Mononuclear cell (primary cell): Measurements from ENCODE around the gene CDC42BPG. TPM values are rescaled to one million over a fixed set of nuclear protein-coding genes. Genes with fewer than 3 reads are reported as not detected.

ENCODE experiments used
- H3K27me3 ChIP-seq: 2 replicates; pipeline ENCODE4 v1.6.0; 2011; ENCODE audit warnings: low read length, control low read depth; ENCODE audit not compliant: insufficient read depth
- H3K4me1 ChIP-seq: 2 replicates; pipeline ENCODE4 v1.5.1; 2011; ENCODE audit warnings: mild to moderate bottlenecking, low read length, control low read depth; ENCODE audit not compliant: insufficient read depth
- H3K4me3 ChIP-seq: 2 replicates; pipeline ENCODE4 v1.5.1; 2011; ENCODE audit warnings: mild to moderate bottlenecking, low read length, moderate library complexity
- H3K9me3 ChIP-seq: 2 replicates; pipeline ENCODE4 v1.5.1; 2011; ENCODE audit warnings: low read depth, mild to moderate bottlenecking, control low read depth, low read length
- total RNA-seq: library from RNA; depleted of rRNA; stranded (reverse); fragments of >200 nt; gene quantifications from one replicate; pipeline ENCODE4 v1.2.3, GENCODE V29; 2012

CDC42BPG gene
- total RNA-seq, 1 donor, result 1.7 TPM

GRCh38 chr11:64792482-64792881, 52.0 kb downstream of the CDC42BPG start:
- Histone ChIP-seq H3K9me3 (no peaks in the 10 kb centered on the region), H3K4me3 (no peak overlapping the region), H3K27me3 (no peaks in the 10 kb centered on the region), H3K4me1 (peaks cover 4% of the 10 kb centered on the region)

DNA sequence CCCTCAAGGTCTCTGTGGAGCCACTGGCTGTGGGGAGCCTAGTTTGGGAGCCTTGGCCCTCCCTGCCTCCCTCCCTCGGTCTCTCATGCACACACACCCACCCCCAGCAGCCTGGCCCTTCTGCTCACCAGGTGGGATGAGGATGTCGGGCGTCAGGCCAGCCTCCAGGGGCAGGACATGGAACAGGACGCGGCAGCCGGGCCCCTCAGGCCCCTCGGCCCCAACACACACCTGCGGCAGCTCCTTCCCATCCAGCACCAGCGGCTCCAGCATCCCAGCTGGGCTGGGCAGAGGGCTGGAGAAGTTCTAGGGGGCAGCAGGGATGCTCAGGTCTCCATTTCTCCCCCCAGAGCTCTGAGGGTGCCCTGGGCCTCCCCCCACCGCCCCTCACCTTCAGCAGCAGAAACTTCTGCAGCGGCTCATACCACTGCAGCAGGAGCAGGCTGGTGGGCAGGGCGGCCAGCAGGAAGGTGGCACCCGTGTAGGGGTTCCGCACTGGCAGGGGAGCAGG, 52.6 kb downstream of the CDC42BPG start:
- H3K27me3 ChIP-seq, result no peaks in the 10 kb centered on the region
- H3K4me1 ChIP-seq, result peaks cover 4% of the 10 kb centered on the region
- H3K9me3 ChIP-seq, result no peaks in the 10 kb centered on the region
- no peak overlapping the region for H3K4me3 ChIP-seq

DNA sequence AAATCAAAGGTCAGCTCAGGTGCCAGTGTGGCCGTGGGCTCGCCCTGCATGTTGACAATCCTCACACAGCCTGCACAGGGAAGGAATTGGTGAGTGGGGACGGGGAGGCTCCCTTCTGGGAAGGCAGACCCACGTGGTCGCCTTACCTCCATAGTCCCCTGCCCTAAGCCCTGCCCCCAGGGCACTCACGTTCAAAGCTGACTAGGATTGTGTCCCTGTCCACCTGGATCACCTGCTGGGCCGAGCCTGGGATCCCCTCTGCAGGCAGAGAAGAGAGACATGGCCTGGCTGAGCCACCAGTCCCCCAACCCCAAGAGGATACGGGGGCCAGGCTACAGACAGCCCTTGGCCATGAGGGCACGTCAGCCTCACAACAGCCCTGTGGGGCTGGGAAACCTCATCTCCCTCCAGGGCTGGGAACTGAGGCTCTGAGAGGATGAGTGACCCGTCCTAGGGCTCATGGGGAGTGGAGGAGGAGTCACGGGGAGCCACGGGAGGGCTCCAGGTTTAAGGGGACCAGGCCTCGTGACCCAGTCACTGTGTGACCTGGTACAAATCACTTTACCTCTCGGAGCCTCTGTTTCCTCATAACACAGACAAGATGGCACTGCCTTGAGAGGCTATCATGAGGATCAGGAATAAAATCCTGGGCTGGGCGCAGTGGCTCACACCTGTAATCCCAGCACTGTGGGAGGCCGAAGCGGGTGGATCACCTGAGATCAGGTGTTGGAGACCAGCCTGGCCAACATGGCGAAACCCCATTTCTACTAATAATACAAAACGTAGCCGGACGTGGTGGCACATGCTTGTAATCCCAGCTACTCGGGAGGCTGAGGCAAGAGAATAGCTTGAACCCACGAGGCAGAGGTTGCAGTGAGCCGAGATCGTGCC, 54.0 kb downstream of the CDC42BPG start:
- no peak overlapping the region for H3K4me3 ChIP-seq
- no peaks in the 10 kb centered on the region for H3K27me3 ChIP-seq
- H3K9me3 ChIP-seq, result no peaks in the 10 kb centered on the region
- H3K4me1 ChIP-seq, result peaks cover 4% of the 10 kb centered on the region

DNA sequence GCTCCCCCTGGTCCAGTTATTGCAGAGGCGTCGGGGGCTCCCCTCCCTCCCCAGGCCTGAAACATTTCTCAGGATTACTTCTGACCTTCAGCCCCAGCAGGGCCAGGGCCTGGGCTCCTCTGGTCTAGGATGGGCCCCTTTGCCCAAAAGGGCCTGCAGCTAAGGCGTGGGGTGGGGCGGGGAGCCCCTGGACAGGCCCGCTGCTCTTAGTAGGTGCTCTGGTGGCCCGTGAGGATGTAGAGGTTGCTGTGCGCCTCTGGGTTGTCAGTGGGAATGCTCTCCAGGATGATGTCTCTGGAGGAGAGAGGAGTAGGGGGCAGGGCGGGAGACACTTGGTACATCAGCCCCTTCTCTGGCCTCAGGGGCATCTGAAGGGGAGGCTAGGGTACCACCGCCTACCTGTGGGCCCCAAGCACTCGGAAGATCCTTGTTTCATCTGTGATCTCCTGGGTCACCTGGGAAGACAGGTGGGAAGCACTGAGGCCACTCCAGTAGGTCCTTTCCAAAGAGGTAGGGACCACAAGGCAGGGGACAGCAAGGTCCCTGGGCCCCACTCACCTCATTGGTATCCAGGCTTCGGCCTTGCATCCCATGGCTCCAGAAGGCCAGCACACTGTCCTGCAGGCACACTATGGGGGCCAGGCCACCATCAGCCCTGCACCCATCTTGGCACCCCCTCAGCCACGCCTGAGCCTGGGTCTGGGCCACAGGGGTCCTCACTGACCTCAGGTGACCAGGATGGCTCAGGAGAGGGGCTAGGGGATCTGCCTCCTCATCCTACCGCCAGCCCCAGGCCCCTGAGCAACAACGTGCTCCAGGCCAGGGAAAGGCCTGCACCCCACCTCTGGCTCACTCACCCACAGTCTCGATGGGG, 54.9 kb downstream of the CDC42BPG start:
- Histone ChIP-seq H3K4me3 (no peak overlapping the region), H3K27me3 (no peaks in the 10 kb centered on the region), H3K9me3 (no peaks in the 10 kb centered on the region), H3K4me1 (peaks cover 4% of the 10 kb centered on the region)

DNA sequence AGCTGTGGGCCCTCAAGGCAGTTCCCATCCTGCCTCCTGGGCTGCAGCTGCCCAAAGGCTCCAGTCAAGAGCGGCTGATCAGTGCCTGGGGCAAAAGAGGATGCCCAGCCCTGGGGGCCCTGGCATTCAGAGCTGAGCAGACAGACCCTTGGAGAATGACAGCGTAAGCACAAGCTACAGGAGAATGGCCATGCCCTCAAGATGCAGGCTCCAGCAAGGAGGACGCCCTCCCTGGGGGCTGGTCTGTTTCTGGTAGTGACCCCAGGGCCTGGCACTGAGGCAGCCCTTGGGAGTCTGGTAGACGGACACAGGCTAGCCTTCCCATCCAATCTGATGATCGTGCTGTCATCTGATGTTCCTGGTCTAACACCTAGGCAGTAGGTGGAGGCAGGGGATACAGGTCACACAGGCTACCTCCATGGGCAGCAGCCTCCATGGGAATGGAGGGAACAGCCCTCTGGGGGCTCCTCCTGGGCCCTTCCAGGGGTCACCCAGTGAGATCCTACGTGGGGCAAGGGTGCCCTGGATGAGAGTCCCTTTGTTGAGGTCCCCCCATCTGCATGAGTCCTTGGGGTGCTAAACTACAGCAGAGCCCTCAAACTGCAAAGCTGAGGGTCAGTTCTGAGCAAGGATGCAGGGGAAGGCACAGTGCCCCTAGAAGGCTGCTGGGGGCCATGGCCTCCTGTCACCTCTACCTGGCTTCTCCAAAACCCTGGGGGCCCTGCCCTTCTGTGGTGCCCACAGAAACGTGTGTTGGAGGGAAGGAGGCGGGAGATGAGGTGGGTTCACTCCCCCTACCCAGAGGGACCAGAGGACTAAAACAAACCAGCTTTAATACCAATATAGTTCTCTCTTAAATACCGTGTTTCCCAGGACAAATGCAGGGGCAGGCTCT, 55.9 kb downstream of the CDC42BPG start:
- peaks cover 4% of the 10 kb centered on the region for H3K4me1 ChIP-seq
- no peaks in the 10 kb centered on the region for H3K9me3 ChIP-seq
- no peak overlapping the region for H3K4me3 ChIP-seq
- H3K27me3 ChIP-seq, result no peaks in the 10 kb centered on the region

DNA sequence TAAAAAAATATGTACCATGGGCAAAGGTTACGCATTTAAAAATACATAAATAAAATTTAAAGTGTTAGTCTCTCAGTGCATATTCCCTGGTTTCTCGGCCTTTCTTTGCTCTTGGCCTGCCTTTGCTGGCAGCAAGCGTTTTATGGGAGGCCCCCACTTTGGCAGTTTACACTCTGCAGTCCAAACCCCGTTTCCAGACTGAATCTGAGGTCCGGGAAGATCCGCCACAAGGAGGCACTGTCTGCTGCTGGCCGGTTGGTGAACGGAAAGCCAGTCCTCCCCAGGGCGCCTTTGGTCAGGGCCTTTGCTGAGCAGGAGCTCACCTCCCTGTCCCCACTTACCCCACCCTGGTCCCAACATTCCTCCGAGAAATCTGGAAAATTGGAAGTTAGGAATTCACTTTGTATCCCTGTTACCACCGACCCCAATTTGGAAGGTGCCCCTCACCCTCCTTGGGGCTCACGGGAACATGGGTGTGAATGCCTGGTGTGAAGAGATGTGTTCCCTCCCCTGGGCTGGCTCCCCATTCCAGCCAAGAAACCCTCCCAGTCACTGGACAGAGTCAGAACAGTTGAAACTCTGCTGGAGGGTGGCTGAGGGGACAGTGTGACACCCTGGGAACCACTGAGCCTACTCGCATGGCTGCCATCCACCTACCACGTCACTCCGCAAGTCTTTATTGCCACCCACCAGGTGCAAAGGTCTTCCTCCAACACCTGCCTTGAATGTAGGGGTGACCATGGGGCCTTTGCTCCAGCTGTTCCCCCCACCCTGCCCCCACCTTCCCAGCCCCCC, 56.7 kb downstream of the CDC42BPG start:
- no peak overlapping the region for H3K4me3 ChIP-seq
- H3K4me1 ChIP-seq, result peaks cover 4% of the 10 kb centered on the region
- H3K9me3 ChIP-seq, result no peaks in the 10 kb centered on the region
- no peaks in the 10 kb centered on the region for H3K27me3 ChIP-seq

- Histone ChIP-seq H3K27me3 (no peaks in the 10 kb centered on the region), H3K4me1 (peaks cover 4% of the 10 kb centered on the region), H3K9me3 (no peaks in the 10 kb centered on the region), H3K4me3 (no peak overlapping the region)
These were observed 58.1 kb downstream of the CDC42BPG start for GRCh38 chr11:64786308-64786707.

DNA sequence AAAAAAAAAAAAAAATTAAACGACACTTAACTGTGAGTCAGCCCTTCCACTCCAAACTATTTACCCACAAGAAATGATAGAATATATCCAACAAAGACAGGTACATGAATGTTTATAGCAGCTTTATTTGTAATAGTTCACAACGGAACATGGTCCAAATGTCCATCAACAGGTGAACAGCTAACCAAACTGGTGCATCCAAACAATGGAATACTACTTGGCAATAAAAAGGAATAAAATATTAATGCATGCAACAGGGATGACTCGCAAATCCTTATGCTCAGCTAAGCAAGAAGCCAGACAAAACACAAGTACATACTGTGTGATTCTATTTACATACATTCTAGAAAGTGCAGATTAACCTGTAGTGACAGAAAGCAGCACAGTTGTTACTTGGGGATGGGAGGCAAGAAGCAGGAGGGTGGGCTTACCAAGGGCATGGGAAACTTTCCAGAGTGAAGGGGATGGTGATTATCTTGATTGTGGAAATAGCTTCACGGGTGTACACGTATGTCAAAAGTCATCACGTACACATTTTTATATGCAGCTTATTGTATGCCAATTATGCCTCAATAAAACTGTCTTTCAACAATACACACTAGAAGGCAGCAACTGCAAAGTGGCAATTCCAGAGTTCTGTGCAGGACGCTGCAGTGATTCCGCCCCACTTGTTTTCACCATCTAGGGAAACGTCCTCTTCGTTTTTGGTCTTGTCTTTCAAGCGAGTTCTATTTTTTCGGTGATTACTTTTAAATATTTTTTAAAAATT, 59.5 kb downstream of the CDC42BPG start:
- Histone ChIP-seq H3K9me3 (no peaks in the 10 kb centered on the region), H3K4me1 (peaks cover 13% of the 10 kb centered on the region), H3K4me3 (no peak overlapping the region), H3K27me3 (no peaks in the 10 kb centered on the region)

- Histone ChIP-seq H3K27me3 (no peaks in the 10 kb centered on the region), H3K4me3 (peak within 1 kb of the TSS; percentile 91), H3K4me1 (peaks cover 49% of the 10 kb centered on the region), H3K9me3 (no peaks in the 10 kb centered on the region)
These were observed 65.8 kb downstream of the CDC42BPG start, which contains the start of gene SF1 for GRCh38 chr11:64778473-64779298. Gene SF1 (minus strand): TSS chr11:64778542. CDS start chr11:64778392, 150 bp downstream.

GRCh38 chr11:64778223-64778472, 66.3 kb downstream of the CDC42BPG start:
- no peaks in the 10 kb centered on the region for H3K27me3 ChIP-seq
- H3K9me3 ChIP-seq, result no peaks in the 10 kb centered on the region
- peaks cover 55% of the 10 kb centered on the region for H3K4me1 ChIP-seq
- H3K4me3 ChIP-seq, result peak overlapping the region; percentile 83

DNA sequence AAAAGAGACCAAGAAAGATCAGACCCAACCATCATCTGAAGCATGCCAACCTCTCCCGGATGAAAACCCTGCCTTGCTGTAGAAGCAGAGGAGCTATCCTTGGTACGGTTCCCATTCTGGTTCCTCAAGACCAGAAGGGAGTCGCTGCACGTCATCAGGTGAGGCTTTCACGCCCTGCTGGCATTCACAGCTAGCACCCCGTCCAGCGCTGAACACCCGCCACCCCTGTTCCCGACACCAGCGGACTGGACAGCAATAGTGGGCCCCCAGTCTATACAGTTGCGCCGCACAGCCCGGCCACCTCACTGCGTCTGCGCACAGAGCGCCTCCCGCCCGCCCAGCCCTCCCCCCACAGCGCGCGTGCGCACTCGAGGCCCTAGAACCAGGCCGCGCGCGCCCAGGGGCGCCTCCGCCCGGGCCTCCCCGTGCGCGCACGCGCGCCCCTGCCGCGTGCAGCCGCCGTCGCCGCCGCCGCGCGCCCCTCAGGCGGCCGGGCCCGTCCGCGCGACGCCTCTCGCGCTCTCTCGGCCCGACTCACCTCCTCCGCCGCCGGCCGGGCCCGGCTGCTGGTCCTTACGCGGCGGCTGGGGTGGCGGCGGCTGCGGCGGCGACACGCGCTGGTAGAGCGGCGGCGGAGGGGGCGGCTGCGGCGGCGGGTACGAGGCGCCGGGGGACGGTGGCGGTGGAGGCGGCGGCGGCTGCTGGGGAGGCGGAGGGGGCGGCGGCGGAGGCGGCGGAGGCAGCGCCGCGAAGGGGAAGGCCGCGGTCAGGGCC, 66.8 kb downstream of the CDC42BPG start:
- Histone ChIP-seq H3K4me1 (peaks cover 60% of the 10 kb centered on the region), H3K27me3 (no peaks in the 10 kb centered on the region), H3K9me3 (no peaks in the 10 kb centered on the region), H3K4me3 (peak overlapping the region; percentile 91)

DNA sequence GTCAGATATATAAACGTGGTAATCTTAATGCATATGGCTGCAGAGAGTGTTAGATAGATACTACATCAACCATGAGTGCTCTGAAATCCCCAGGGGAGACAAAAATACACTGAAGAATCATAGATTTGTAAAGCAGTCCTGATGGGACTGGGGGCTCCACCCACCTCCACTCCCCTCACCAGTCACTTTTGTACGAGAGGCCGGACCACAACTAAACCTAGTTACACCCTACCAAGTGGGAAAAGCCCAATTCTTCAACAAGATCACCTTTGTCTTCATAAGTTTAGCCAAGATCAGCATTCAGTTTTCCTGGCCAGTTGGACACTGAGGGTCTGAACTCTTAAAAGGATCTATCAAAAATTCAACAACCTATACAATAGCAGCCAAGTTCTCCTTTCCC, 67.6 kb downstream of the CDC42BPG start:
- Histone ChIP-seq H3K27me3 (no peaks in the 10 kb centered on the region), H3K4me3 (peak overlapping the region; percentile 91), H3K9me3 (no peaks in the 10 kb centered on the region), H3K4me1 (peaks cover 67% of the 10 kb centered on the region)
